Fibroblast of skin of scalp (primary cell): ENCODE results near the gene AHSG.

ENCODE experiments used
- DNase-seq: peaks from one replicate; pipeline ENCODE4 v3.0.0-alpha.2; 2013

The AHSG gene

GRCh38 chr3:186643493-186643892 is 30.6 kb downstream of the AHSG start:
- no peak for DNase-seq

- DNase-seq: no peak
These were observed 31.8 kb downstream of the AHSG start for GRCh38 chr3:186644683-186645082.

- no peak for DNase-seq
These were observed 33.2 kb downstream of the AHSG start for GRCh38 chr3:186646106-186646505.

- DNase-seq: no peak
These were observed 34.0 kb downstream of the AHSG start for GRCh38 chr3:186646841-186647240.

GRCh38 chr3:186648851-186649250 is 36.0 kb downstream of the AHSG start:
- no peak for DNase-seq

- DNase-seq: no peak
These were observed 38.9 kb downstream of the AHSG start for GRCh38 chr3:186651678-186652215.

- no peak for DNase-seq
These were observed 40.3 kb downstream of the AHSG start for GRCh38 chr3:186653080-186653707.

- DNase-seq: peak; percentile 1
These were observed 41.1 kb downstream of the AHSG start for GRCh38 chr3:186653984-186654383.

- DNase-seq: no peak
These were observed 50.7 kb downstream of the AHSG start for GRCh38 chr3:186663361-186664118.

GRCh38 chr3:186664119-186664495 is 51.2 kb downstream of the AHSG start:
- DNase-seq: no peak

- DNase-seq: no peak
These were observed 51.6 kb downstream of the AHSG start for GRCh38 chr3:186664506-186664905.

- DNase-seq: no peak
These were observed 52.8 kb downstream of the AHSG start, which contains the start of gene HRG for GRCh38 chr3:186665625-186666188. Gene HRG, plus strand, starts transcription at chr3:186666014. Its CDS starts 18 bp downstream, at chr3:186666032.

- DNase-seq: no peak
These were observed 55.6 kb downstream of the AHSG start for GRCh38 chr3:186668426-186668825.

GRCh38 chr3:186669378-186670084 is 56.7 kb downstream of the AHSG start:
- no peak for DNase-seq

GRCh38 chr3:186670155-186670554 is 57.3 kb downstream of the AHSG start:
- no peak for DNase-seq
